ENCODE results near the gene RPS17.
A peak's percentile ranks its signal among the peaks of the same experiment; 100 is the strongest.

Gene RPS17

DNA sequence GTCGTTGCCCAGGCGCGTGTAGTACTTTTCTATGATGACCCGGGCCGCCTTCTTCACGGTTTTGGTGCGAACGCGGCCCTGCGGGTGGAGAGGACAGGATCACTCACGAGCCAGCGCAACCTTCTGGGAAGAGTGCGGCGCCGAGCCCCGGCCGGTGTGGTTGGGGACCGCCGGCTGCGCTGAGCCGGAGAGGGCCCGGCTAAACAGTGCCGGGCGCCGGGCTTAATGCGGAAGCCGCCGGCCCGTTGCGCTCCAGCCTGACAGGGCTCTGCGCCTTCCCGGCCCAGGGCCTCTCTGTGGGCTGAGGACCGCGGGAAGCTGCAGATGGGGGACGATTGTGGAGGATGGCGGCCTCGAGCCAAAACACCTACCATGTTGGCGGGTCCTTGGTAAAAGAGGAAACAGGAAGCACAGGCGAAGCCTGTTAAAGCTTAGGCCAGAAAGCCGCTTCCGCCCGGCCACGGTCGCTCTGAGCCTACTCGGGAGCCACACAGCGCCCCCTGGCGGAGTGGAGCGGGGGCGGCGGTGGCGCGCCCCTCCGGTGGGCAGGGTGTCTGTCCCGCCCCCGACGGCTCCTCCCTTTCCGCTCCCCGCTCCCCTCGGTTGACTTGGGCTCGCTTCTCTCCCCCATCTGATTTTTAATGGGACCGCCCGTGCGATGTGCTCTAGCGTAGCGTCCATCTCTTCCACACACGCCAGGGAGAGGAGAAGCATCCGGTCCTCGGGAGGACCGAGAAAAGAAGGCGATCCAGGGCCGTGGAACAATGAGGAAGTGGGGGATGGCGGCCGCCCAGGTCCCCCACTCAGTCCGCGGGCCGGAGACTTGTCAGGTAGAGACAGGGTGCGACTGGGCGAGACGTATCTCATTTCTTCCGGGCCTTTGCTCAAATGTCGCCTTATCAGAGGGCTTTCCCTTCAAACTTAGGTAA is at the start of gene RPS17:
Gene RPS17, minus strand, starts transcription at position 403 of the 929 bp plus-strand sequence. Its CDS starts 29 bp downstream, at position 374.
- peak; percentile 97 for DNase-seq

DNA sequence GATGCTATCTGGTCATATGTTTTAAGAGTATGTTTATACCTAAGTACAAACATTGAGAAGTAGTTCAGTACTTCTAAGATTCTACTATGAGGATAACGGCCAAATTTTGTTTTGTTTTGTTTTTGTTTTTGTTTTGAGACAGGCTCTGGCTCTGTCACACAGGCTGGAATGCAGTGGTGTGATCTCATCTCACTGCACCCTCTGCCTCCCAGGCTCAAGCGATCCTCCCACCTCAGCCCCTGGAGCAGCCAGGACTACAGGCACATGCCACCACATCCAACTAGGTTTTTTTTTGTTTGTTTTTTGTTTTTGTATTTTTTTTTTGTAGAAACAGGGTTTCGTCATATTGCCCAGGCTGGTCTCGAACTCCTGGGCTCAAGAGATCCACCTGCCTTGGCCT is 47.5 kb upstream of the RPS17 start:
- DNase-seq = no peak

- no peak for DNase-seq
Observed at GRCh38 chr15:82585072-82585471, 44.8 kb upstream of the RPS17 start.

- DNase-seq = no peak
Observed at GRCh38 chr15:82580713-82581112, 40.5 kb upstream of the RPS17 start.

DNA sequence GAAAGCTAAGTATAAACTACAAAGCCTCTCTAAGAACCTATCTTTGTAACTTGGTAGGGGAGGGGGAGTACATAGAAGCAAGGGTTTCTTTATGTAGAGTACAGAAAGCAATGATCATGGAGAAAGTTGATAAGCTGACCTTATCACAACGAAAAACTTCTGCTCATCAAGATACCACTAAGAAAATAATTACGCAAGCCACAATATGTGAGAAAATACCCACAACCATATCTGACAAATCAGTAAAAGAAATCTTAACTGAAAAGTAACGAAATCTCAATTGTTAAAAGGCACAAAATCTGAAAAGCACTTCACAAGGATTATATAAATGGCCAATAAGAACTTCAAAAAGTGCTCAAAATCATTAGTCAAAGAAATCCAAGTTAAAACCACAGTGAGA is 35.1 kb upstream of the RPS17 start:
- no peak for DNase-seq

DNA sequence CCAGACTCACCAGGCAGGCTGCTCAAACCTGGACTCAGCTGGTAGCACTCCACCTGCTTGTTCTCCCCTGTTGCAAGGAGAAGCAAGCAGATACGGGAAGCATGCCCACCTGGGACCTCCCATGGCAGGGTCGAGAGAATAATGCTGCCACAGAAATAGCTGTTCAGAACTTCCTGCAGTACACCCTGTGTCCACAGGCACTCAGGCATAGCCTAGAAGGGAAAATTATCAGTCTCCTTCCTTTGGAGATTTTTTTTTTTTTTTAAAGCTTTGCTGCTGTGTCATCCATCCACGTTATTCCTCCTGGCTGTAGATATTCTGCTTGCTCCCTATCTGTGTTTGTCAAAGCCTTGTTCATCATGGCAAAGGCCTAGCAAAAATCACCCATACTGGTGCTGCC is 32.7 kb upstream of the RPS17 start:
- no peak for DNase-seq

GRCh38 chr15:82572311-82572710 is 32.1 kb upstream of the RPS17 start:
- DNase-seq = no peak

GRCh38 chr15:82571722-82572222 is 31.5 kb upstream of the RPS17 start:
- DNase-seq = no peak

DNA sequence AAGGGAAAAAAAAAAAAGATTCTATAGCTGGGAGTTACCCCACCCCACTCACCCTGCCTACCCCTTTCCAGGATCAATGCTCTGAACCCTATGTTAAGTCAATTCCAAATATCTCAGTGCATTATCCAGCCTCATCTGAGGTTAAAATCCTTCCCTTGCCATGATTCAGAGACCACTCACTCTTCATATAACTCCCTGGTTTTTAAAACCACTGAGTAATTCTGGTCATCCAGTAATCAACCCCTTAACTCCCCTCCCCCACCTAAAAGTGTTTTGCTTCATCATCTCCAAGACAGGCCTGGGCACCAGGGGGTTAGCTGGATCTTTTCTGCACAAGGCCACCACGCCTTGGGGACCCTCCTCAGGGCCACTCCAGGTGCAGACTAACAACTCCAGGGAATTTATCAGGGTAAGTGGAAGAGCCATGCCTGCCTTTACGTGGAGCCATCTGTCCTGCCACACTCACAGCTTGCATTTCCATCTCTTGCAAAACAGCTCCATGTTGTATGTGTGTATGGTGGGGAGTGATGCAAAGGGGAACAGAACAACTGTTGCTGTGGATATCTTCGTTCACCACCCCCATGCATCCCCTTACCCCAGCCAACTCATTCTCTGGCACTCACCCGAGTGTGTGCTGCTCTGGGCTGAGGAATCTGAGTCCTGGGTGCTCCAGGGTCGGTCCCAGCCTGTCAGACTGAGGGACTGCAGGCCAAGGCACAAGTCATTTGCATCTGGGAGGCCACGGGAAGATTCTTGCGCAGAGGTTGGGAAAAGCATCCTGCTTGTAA is 30.7 kb upstream of the RPS17 start:
- DNase-seq = no peak

- DNase-seq = no peak
Observed at GRCh38 chr15:82569834-82570233, 29.6 kb upstream of the RPS17 start.

GRCh38 chr15:82568986-82569385 is 28.7 kb upstream of the RPS17 start:
- DNase-seq = no peak

GRCh38 chr15:82567661-82568060 is 27.4 kb upstream of the RPS17 start:
- no peak for DNase-seq

DNA sequence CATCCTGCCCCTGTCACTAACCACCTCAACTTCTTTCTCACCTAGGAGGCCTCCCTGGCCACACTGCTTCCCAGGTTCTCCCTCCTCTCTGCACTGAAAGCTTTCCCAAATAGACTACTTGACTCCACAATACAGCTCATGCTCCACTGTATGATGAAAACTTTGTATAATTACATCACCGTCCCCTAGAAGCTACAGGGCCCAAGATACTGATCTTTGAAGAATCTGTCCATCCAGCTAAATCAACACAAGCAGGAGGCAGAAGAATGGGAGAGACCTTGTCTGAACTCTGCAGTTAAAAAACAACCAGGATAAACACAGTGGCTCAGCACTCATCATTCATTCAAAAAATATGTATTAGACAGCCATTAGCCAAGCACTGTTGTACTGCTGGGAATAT is 26.4 kb upstream of the RPS17 start:
- no peak for DNase-seq

DNA sequence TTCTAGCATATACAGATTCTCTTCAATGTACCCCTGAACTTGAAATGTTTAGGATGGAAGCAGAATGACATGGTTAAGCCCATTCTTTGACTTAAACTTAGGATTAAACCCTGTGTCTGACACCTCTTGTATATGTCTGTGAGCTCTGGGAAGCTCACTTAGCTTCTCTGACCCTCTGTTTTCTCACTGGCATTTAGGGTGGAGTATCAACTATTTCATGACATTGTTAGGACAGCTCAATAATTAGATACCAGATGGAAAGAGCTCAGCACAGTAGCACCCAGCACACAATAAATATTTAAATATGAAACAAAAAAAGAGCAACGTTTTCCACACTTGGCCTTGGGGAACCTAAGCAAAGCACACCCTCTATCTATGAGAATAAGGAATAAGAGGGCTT is 18.2 kb upstream of the RPS17 start:
- DNase-seq = no peak

GRCh38 chr15:82556315-82557035 is 16.2 kb upstream of the RPS17 start:
- DNase-seq = no peak

DNA sequence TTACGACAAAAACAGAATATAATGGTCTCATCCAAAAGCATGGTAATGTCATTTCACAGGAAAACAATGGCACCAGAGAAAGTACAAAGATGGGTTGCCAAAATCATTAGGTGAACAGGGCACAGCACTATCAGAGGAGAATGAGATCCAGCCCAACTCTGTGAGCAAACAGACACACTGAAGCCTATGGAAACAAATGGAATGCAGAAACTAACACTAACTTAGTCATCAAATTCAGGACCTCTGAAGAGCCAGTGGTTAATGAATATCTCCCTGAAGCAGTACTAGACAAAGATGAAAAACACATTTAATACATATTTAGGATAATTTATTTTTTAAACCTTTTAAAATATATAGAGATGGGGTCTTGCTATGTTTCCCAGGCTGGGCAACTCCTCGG is 14.6 kb upstream of the RPS17 start:
- DNase-seq = no peak

GRCh38 chr15:82554351-82554750 is 14.1 kb upstream of the RPS17 start:
- no peak for DNase-seq

GRCh38 chr15:82553846-82554245 is 13.6 kb upstream of the RPS17 start:
- no peak for DNase-seq

- no peak for DNase-seq
Observed at GRCh38 chr15:82552861-82553260, 12.6 kb upstream of the RPS17 start.

GRCh38 chr15:82551646-82552247 is 11.5 kb upstream of the RPS17 start:
- no peak for DNase-seq

DNA sequence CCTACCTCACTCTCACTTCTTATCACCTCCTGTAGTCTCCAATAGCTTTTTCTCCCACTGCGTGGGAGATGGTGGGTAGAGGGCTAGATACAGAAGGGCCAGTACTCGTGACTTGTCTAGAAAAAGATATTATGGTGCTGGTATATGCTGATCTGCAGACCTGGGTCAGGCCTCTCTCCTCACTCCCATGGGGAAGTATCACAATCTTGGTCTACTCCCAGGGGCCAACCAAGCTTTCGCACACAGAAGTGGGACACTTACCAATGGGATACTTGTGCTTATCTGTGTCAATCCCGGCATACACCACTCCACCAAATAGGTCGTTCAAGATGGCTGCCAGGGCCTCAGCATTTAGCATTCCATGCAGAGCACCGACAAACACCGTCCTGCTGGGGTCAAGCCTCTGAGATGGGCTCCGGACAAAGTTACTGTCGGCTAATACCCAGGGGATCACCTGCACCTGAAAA is 9.0 kb upstream of the RPS17 start:
- DNase-seq = no peak

DNA sequence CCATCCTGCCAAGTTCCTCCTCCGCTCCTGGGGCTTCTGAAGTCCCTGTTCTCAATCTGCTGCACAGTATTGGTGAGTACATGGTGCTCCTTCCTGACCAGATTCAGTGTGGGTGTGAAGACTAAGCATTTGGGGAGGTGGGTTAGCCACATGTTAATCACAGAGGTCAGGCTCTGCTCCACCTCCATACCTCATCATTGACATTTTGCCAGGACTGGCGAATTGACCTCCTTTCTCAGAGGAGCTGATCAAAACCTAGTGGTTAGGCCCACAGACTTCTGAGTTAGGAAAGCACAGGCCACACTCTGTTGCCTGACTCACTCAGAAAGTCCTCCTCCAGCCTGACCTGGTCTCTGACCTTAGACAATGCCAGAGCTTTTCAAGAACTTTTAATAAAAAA is 8.4 kb upstream of the RPS17 start:
- no peak for DNase-seq

DNA sequence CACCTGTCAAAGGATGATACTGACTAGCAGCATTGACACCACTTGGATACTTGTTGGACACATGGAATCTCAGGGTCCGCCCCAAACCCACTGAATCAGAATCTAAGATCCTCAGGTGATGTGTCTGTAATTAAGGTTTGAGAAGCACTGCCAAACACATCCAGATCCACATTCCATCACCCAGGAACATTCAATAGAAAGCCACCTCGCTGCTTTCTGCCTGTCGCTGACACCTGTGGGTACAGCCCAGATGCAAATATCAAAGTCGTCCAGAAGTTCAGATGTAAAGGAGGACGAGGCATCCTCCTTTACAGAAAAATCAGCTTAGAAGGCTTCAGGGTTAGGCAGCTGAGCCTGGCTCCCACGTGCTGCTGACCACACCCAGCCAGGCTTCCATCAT is 5.2 kb upstream of the RPS17 start:
- DNase-seq = no peak

All from CD4-positive, alpha-beta T cell treated with Interferon gamma for 1 hour (primary cell).